GM11168 (cell line): ENCODE results near the gene OSR1.
"Not testable (repeated sequence)": the region's sequence is repeated elsewhere in the genome, so short reads cannot be mapped to it uniquely, and the experiment has no call there.

Experiments used
- in situ Hi-C: fragments of 300-500 bp; cut with MboI; formaldehyde crosslinking; loops from one replicate; pipeline ENCODE4 v1.12.0; 2022; ENCODE audit warnings: low sequenced_read_pairs; ENCODE audit not compliant: unreplicated experiment

Gene OSR1

DNA sequence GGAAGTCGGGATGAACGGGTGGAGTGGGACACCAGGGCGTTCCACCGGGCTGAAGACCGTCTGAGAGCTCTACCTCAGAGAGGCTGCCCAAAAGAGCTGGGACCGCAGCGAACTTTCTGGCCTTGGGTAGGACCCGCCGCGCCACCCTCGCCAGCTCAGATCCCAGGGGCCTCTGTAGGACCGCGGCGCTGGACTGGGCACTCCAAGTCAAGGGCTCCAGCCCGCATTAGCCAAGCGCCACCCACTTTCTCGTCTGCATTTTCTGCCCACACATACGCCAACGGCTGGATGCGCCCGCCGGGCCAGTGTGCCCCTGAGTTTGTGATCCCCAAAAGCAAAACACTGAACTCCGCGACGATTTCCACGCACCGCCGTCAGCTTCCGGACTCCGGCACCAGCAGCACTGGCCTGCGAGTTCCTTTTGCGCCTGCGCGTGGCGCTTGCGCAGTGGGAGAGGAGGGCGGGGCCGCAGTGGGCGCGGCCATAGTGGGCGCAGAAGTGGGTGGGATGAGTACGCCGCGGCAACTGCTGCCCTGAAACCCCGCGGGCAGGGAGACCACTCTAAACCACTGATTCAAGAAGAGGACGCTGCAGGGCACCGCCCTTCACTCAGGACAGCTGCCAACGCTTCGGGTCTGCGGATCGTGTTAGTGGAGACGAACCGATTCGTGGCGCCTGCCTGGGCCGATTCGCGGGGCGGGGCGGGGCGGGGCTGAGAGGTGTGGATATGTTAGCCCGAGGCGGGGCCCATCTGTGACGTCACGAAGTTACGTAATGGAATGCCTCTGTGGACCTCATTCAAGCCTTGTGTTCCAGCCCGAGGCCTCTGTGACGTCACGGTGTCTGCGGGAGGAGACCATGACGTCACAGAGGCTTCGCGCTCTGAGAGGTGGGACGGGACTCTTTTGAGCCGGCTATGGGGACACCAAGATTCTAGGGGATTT lies 10.5 kb downstream of the OSR1 start:
- in situ Hi-C loops = no loop called here

DNA sequence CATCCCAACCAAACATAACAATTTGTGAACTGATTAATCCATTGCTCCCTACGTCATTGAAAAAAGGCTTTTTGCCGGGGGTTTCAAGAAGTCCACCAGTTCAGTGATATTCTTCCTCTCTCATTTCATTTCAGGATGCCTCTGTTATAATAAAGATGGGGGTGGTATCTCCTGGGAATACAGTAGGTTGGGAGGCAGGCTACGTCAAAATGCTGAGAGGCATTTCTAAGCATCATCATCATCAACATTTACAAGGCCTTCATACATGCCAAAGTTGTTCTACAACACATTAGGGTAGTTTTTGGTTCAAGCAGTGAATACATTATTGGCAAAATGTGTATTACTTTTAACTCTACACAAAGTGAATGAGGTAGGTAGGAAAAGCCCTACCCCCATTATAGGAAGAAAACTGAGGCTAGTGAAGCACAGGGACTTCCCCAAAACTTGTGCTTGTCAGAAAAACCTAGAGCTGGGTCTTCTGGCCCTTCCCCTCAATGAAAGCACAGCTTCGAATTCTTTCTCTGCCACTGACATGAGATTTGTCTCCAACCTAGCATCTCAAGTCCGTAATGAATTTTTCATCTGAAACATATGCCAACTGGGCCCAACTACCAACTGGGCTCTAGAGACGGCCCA lies 11.3 kb downstream of the OSR1 start:
- in situ Hi-C loops = no loop called here

DNA sequence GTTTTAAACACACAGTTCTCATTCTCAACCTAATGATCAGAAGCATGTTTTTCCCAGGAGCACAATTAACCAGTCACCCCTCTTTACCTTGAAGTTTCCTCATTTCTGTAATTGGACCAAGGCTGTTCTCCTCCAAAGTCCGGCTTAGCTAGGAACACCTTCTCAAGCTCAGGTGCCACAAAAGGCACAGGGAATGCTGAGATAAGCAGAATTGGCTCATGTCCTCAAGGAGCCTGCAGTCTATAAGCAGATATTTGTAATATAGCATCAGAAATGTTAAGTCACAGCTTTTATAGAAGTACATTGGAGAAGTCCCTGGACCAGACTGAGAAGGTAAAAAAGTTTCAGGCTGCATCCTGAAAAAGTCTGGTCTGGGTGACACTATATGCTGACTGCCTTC lies 20.7 kb downstream of the OSR1 start:
- in situ Hi-C loops = no loop called here

DNA sequence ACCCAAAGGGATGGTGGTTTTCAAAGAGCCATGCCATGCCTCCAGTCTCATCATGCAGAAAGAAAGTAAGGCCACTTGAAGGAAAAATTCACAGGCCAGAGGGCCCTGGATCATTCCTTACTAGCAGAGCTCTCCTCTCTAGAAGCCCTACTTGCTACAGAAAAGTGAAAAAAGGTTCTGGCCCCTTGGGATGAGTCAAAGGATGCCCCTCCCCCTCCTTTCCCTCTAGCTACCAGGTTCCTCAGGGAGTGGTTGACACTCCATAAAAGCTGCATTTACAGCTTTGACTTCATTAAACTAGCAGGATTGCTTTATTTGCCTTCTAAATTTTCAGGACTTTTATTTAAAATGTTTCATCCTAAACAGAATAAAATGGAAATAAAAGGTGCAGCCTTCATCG lies 21.2 kb downstream of the OSR1 start:
- in situ Hi-C loops = no loop called here

DNA sequence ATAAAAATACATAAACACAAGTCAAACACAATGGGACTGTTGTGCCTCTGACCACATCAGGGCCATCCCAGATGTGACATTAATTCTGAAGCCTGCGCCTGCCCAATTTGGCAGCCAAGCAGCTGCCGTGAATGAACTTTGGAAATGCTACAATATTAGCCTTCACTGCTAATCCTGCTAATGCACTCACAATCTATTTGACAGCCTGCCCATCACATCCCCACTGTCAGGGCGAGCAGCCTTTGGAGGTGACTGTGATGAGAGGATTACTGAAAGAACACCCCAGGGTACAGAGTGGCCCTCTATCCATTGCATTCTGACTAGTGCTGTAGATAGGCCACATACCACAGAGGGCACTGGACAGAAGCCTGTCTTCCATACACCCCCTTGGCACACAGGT lies 21.6 kb downstream of the OSR1 start:
- in situ Hi-C loops = no loop called here

DNA sequence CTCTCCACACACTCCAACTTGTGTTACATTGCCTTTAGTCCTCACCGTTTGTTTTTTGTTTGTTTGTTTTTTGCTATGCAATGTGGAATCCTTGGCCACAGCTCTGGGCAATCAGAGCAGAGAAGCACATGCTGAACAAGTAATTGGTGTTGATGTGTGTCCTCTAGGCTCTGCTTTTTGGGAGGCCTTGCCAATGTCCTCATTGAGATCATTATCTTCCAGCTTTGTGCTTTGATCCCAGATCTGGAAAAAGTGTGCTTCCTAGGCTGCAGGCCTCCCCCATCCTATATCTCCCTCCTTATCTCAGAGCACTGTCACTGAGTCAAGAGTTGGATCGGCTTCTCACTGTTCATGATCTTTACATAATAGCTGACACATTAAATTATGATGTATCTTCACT lies 25.9 kb downstream of the OSR1 start:
- in situ Hi-C loops = no loop called here

DNA sequence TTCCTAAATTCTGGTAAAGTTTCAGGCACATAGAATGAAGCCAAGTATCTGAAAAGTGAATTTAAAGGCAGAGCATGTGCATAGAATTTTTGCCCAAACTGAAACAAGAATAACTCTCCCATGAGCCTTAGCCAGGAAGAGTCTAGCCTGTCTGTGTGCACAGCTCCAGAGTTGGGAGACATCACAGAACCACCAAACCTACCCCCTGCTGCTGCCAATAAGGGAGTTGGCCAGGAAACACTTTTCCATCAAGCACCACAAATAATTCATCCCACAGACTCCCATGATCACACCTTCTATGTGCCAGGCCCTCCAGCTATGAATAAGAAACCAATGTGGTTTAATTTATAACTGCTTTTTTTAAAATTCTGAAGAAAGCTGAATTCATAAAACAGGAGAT lies 27.0 kb downstream of the OSR1 start:
- in situ Hi-C loops = no loop called here

DNA sequence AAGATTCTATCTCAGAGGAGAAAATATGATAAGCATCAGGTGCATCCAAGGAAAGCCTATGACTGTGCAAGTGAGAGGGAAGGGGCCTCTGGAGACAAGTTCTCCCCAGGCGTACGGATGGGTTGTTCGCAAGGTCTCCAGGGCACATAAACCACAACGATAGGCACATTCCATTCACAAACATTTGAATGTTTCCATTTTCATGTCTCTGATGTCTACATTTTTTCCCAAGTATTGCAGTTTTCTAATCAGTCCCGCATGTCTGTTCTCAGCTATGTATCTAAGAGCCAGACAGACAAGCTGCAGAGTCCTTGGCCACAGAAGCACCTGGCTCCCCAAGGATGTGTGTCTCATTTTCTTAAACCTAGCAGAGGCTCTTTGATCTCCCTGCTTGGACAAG lies 28.0 kb downstream of the OSR1 start:
- in situ Hi-C loops = no loop called here

DNA sequence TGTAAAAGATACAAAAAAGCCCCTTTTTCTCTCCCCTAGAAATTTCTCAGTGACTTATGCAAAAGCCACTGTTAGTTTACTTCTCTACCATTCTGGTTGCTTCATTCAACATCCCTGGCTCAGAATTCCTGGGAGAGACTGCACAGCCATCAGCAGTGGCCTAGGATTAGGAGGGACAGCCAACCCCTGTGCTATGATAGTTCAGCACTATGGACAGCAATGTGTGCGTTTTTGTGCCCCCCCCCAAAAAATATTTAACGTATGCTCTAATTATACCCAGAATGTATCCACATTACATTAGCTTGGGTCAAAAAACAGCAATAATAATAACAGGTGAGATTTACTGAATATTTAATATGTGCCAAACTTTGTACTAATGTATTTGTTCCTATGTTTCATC lies 29.0 kb downstream of the OSR1 start:
- in situ Hi-C loops = no loop called here

DNA sequence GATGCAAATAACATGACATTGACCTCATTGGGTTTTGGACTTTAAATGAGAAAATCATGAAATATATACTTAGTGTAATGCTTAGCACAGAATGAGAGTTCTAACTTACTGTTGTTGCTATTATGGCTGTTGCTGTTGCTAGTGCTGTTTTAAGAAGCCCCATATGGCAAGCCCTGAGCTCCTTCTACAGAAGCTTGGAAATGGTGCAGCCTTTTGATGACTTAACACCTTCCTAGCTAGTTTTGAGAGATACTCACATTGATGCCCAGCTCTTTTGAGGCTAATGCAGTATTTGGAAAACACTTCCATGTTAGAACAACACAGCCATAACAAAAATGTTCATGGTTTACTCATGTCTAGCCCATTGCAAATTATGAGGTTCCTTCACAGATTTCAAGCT lies 30.9 kb downstream of the OSR1 start:
- in situ Hi-C loops = no loop called here

DNA sequence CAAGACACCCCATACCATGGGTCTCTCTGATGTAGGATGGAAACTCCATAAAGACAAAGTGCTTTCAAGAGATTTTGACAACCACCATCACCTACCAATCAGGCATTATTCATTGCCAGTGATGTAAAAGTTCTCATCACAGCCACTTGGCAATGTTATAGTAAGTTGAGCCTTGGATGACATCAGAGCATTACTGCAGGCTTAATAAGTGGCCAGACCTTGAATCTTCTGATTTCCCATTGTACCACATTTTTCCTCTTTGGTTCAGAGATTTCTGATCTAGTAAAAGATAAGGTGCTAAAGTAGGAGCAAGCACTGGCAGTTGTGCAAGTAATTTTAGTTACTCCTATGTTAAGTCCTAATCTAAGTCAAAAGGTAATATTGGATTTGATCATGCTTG lies 36.5 kb downstream of the OSR1 start:
- in situ Hi-C loops = no loop called here

DNA sequence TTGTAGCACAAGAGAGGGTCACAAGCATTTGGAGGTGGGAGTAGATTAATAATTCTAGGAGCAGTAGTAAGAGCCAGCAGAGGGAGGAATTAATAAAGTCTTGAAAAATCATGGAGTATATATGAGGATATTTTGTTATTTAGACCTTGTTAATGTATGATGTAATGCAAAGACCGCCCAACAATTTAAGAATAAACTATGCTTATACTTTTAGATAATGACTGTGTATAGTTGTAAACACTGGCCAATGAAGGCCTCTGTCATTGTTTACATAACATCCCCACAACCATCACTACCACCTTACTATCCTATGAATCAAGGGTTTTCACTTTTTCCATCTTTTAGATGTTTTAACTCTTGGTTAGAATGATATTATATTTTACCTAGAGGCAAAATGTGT lies 37.6 kb downstream of the OSR1 start:
- in situ Hi-C loops = no loop called here

DNA sequence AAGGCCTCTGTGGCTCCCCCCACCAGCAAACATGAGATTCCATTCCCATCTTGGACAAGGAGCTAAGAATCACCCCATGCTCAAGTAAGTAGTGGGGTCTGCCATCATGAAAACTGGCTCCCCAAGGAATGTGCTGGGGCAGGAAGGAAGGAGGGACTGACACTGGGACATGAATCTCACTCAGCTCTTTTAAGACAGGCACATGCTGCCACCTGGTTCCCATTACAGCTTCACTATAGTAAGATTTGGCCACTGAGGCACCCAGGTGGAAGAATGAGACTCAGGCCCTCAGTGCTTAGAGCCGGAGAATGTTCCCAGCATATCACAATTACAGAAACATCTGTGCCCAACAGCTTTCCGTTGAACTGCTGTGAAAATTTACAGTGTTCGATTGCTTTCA lies 38.7 kb downstream of the OSR1 start:
- in situ Hi-C loops = no loop called here

DNA sequence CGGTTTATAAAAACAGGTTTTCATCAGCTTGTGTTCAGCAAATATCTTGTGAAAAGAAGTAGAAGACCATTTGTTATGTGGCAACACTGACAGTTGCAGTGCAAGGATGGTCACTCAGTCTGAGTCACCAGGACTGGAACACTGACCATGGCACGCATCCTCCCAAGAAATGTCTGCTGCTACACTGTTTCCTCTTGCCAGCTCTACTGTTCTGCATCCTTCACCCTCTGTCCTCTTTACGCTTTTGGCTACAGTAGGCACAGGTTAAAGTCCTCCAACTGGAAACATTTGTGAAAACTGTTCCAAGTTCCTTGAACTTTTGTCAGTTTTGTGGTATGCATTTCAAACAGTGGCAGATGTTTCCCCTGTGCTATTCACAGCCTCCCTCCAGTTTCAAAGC lies 39.4 kb downstream of the OSR1 start:
- in situ Hi-C loops = no loop called here

DNA sequence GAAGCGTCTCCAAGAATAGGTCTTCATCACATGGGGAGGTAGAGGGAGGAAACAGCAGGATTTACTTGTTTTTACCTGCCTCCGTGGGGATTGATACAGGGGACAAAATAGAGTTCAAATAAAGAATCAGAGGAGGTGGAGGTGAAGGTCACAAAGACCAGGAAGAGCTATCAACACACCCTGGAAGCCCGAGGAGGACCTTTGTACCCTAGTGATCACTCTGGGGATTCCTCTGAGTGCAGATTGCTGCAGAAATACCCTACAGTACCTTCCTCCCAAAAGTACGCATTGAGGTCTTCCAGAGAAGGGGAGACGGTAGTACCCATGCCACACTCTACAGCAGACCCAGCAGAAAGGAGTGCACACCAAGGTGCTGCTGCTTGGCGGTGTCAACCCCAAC lies 44.9 kb downstream of the OSR1 start:
- in situ Hi-C loops = no loop called here

DNA sequence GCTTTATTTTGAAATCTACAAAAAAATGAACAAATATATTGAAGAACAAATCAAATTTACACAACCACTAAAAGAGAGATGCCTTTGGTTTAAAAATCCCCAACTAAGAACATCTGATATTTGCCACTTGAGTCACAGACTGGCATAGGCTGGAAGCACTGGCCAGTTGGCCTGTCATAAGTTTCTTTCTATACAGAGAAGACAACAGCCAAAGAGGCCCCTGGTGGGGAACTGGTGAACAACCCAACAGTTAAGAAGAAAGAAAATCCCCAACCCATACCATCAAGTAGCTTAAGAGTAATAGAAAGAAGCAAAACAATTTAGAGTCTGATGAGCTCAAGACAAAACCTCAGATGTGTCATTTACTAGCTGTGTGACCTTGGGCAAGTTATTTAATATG lies 45.5 kb downstream of the OSR1 start:
- in situ Hi-C loops = no loop called here

DNA sequence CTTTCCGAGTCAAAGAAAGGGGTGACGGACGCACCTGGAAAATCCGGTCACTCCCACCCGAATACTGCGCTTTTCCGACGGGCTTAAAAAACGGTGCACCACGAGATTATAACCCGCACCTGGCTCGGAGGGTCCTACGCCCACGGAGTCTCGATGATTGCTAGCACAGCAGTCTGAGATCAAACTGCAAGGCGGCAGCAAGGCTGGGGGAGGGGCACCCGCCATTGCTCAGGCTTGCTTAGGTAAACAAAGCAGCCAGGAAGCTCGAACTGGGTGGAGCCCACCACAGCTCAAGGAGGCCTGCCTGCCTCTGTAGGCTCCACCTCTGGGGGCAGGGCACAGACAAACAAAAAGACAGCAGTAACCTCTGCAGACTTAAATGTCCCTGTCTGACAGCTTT lies 52.4 kb downstream of the OSR1 start:
- in situ Hi-C loops = not testable (repeated sequence)

DNA sequence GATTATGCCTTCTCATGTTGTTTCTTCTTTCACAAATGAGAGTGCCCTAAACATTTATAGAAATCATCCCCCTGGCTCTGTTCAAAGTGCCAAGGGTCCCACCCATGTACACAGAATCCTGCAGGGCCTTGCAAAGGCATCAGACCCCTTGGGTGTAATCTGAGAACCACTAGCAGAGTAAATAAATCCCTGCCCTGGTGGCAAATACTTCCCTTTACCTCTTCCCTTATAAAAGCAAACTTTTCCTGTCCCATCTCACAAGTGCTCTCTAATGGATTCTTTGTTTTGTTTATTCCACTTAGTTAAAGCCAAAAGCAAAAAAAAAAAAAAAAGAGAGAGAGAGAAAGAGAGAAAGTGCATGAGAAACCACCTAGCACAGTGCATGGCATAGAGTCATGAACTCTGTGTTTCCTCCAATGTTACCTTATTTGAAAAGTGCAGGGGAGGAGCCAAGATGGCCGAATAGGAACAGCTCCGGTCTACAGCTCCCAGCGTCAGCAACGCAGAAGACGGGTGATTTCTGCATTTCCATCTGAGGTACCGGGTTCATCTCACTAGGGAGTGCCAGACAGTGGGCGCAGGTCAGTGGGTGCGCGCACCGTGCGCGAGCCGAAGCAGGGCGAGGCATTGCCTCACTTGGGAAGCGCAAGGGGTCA lies 52.9 kb downstream of the OSR1 start:
- in situ Hi-C loops = not testable (repeated sequence)

DNA sequence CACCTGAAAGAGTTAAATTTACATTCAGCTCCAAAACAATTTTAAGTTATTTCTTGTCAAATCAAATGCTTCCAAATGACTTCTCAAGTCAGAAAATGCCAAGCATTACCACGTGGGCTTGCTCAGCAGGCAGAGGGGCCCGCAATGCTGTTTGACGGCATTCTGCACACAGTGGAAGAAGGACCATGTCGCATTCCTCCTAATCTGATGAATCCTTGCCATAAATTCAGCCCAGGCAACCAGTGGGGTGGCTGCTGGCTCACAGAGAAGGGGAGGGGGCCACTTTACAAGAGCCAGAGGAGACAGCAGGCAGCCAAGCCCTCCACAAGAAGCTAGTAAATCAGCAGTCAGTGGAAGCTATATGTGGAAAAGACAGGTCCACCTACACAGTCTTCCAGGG lies 56.7 kb downstream of the OSR1 start:
- in situ Hi-C loops = no loop called here
